22Rv1 (cell line): ENCODE measurements around the gene PARK7.

Experiments used
- ZFX ChIP-seq: fragments of 450-650 bp; IDR thresholded peaks from 2 replicates; pipeline ENCODE4 v1.6.1; 2017; ENCODE audit warnings: antibody characterized with exemption, borderline replicate concordance
- TF ChIP-seq, protein P1 (sequence below): fragments of 450-650 bp; IDR thresholded peaks from 2 replicates; pipeline ENCODE4 v1.5.1; 2017; ENCODE audit warnings: mild to moderate bottlenecking

DNA sequence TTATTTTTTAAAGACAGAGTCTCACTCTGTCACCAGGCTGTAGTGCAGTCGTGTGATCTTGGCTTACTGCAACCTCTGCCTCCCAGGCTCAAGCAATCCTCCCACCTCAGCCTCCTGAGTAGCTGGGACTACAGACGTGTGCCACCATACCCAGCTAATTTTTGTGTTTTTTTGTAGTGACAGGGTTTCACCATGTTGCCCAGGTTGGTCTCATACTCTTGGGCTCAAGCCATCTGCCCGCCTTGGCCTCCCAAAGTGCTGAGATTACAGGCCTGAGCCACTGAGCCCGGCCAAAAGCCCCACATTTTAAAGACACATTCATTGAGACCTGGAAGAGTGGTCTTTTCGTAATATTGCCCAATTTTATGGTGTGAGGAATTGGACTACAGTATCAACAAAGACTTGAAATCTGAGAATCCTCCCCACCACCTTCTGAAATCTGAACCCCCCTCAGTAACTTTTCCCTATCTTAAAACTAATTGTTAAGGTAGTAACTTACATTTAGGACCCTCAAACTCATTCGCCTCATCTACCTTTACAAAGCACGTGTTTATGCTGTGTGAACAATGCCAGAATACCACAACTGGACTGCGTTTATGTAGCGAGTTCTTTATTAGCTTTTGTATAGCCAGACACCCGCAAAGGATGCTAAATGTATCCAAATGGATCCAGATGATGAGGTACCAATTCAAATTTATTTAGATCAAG lies 61.9 kb downstream of the PARK7 start:
- TF ChIP-seq, protein P1, sequence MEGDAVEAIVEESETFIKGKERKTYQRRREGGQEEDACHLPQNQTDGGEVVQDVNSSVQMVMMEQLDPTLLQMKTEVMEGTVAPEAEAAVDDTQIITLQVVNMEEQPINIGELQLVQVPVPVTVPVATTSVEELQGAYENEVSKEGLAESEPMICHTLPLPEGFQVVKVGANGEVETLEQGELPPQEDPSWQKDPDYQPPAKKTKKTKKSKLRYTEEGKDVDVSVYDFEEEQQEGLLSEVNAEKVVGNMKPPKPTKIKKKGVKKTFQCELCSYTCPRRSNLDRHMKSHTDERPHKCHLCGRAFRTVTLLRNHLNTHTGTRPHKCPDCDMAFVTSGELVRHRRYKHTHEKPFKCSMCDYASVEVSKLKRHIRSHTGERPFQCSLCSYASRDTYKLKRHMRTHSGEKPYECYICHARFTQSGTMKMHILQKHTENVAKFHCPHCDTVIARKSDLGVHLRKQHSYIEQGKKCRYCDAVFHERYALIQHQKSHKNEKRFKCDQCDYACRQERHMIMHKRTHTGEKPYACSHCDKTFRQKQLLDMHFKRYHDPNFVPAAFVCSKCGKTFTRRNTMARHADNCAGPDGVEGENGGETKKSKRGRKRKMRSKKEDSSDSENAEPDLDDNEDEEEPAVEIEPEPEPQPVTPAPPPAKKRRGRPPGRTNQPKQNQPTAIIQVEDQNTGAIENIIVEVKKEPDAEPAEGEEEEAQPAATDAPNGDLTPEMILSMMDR, result no peak
- no peak for TF ChIP-seq ZFX
